Jurkat, Clone E6-1 (cell line): Measurements from ENCODE around the gene TRA2B.
"Not testable (repeated sequence)": the region's sequence is repeated elsewhere in the genome, so short reads cannot be mapped to it uniquely, and the experiment has no call there.

Experiments
- DNase-seq: peaks from one replicate; pipeline ENCODE4 v3.0.0-alpha.2; 2011; ENCODE audit warnings: low read depth, low spot score
- H3K4me3 ChIP-seq: 2 replicates; pipeline ENCODE4 v1.5.1; 2011; ENCODE audit warnings: mild to moderate bottlenecking, low read length, control low read depth, moderate library complexity

The TRA2B gene

GRCh38 chr3:185931777-185932612, 5.8 kb downstream of the TRA2B start:
- no peak for DNase-seq
- H3K4me3 ChIP-seq: no peak overlapping the region

- no peak overlapping the region for H3K4me3 ChIP-seq
- DNase-seq: no peak
Observed at GRCh38 chr3:185930393-185931107, 7.3 kb downstream of the TRA2B start.

GRCh38 chr3:185929192-185930151, 8.3 kb downstream of the TRA2B start:
- no peak for DNase-seq
- H3K4me3 ChIP-seq: no peak overlapping the region

GRCh38 chr3:185928496-185928895, 9.3 kb downstream of the TRA2B start:
- no peak for DNase-seq
- no peak overlapping the region for H3K4me3 ChIP-seq

DNA sequence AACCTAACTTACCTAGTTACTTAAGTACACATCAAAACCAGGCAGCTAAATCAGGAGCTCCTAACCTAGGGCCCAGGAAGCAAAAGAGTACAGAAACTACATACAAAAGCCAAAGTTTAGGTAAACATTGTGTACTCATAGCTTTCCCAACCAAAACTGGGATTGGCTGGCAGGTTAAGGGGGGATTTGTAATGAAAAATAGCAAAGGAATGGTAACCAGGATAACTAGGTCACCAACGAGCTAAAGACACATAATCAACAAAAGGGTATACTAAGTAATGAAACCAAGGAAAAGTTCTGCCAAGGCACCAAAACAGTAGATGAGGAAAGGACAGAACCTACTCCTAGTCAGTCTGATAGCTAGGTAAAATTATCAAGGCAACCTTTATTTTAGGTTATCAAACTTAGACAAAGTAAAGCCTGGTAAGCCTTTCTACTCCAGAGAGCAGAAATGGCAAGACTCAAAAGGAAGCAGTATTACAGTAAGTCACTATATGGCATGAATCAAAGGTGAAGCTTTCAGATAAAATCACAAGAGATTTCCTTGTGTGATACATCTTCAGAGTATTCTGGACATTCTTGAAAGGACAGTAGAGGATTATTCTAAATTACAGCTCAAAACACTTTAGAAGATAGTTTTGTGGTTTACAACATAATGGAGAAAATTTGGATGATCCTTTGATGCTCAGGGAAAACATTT, 10.2 kb downstream of the TRA2B start:
- DNase-seq: no peak
- no peak overlapping the region for H3K4me3 ChIP-seq

- no peak for DNase-seq
- H3K4me3 ChIP-seq: no peak overlapping the region
Observed at GRCh38 chr3:185926445-185926844, 11.4 kb downstream of the TRA2B start.

DNA sequence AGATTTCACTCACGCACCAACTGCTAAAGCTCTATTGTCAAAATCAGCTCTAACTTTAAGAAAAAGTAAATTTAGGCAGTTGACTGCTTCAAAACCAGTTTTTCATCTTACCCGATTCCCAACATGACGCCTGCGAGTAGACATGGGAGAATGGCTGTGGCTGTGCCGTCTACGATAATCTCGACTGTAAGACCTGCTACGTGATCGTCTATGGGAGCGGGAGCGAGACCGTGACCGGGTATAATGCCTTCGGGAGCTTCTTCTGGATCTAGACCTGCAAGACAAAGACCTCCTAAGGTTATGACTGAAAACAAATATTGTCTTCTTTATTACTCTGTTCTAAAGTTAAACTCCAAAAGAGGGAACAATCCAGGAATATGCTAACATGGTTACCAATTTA, 12.5 kb downstream of the TRA2B start:
- DNase-seq: no peak
- H3K4me3 ChIP-seq: no peak overlapping the region

DNA sequence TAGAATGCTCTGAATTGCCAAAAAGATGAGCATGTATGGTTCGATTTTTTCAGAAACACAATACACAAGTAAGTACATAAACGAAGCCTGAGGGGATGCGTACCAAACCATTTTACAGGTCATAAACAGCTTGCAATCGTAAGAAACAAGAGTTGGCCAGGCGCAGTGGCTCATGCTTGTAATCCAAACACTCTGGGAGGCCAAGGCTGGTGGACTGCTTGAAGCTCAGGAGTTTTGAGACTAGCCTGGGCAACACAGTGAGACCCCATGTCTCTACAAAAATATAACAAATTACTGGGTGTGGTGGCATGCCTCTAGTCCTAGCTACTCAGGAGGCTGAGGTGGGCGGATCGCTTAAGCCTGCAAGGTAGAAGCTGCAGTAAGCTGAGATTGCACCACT, 13.4 kb downstream of the TRA2B start:
- no peak for DNase-seq
- H3K4me3 ChIP-seq: no peak overlapping the region

- DNase-seq: no peak
- no peak overlapping the region for H3K4me3 ChIP-seq
Observed at GRCh38 chr3:185920184-185920583, 17.6 kb downstream of the TRA2B start.

DNA sequence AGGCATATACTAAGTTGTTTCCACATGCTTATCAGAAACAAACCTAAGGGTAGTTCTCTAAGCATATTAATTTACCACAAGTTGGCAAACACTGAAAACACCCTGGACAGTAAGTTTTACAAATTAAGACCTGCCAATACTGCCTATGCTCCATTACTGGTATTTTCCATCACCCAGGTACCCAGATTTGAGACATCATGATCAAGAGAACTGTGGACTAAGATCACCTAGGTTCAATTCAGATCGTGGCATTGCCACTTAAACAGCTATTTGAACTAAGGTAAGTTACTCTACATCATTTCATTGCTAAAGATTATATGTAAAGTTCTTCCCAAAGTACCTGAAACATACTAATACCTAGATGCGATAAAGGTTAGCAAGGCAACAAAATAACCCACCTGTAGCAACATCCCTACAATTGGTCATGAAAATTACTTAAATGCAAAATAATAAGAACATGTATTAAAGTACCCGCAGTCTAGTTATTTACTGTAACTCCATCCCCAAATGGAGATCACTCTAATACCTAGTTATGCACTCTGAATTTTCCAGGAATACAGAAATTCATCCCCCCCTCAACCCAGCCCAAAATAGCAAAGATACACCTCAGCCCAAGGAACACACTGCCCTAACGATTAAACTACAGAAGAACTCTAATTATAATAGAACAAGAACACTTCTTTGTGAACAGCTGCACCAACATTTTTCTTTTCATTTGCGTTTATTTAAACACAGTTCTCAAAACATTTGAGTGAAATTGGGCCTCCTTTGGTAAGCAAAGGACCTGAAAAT, 21.6 kb downstream of the TRA2B start:
- DNase-seq: no peak
- H3K4me3 ChIP-seq: no peak overlapping the region

DNA sequence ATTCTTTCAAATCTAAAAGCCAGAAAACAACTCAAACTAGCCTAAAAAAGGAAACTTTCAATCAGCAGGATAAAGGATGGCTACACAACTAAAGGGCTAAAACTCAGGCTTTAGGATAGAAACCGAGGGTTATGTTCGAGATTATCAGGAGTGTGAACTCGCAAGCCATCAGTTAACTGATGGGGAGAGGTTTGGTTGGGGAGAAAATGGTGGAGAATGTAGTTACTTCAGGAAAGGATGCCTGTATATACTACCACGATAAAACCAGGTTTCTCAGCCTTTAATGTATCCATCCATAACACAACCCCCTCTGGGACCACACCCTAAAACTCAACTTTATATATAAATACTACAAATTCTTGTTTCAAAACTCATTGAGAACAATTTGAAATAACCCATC, 22.2 kb downstream of the TRA2B start:
- no peak for DNase-seq
- no peak overlapping the region for H3K4me3 ChIP-seq

- no peak for DNase-seq
Observed at GRCh38 chr3:185914911-185915629, 22.7 kb downstream of the TRA2B start.

GRCh38 chr3:185912929-185913901, 24.6 kb downstream of the TRA2B start:
- no peak for DNase-seq
- no peak overlapping the region for H3K4me3 ChIP-seq

More at GRCh38 chr3:185914911-185915629, 22.7 kb downstream of the TRA2B start:
- H3K4me3 ChIP-seq: no peak overlapping the region

- no peak for DNase-seq
- H3K4me3 ChIP-seq: no peak overlapping the region
Observed at GRCh38 chr3:185912512-185912911, 25.3 kb downstream of the TRA2B start.

DNA sequence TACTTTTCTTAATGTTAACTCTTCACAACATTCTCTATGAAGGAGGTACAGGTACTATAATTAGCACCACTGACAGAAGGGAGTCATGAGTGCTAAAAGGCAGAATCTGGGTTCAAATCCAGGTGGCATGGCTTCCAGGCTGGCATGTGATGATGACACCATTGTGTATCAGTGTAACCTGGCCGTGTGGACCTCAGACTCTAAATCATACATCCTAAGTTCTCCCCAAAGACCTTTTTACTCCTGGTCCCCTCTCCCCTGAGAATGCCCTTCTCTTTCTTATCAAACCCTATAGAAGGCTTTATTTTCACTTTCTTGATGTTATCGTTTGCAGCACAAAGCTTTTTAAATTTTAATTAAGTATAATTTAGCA, 26.8 kb downstream of the TRA2B start:
- H3K4me3 ChIP-seq, DNase-seq: not testable (repeated sequence)

DNA sequence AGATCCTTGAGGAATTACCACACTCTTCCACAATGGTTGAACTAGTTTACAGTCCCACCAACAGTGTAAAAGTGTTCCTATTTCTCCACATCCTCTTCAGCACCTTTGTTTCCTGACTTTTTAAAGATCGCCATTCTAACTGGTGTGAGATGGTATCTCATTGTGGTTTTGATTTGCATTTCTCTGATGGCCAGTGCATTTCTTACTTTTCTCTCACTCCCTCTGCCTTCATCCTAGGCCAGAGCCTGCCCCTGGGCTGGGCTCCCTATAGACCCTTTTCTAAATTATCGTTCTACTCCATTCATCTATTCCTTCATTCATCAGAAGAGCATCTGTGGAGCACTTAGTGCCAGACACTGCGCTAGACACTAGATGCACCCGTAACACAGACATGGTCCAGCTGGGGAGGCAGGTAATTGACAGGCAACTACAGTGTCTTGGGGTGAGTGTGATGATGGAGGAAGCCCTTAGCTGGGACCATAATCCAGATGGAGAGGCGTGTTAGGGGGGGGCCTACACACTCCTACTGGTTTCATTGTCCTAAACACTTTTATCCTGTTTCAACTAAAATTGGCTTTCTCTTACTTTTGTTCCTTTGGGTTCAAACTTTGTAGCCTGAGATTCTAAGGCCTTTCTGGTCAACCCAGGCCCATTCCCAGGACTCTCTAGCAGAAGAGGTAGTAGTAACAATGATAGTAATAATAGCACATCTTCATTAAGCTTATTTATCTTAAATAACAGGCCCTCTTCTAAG, 27.3 kb downstream of the TRA2B start:
- not testable (repeated sequence) for DNase-seq, H3K4me3 ChIP-seq
